Regular cardiac myocyte (primary cell): ENCODE results near the gene RNF13. TPM values are rescaled to one million over a fixed set of nuclear protein-coding genes. Genes with fewer than 3 reads are reported as not detected.

Source experiments
- total RNA-seq: library from RNA; depleted of rRNA; stranded (reverse); fragments of >200 nt; gene quantifications from 2 replicates; pipeline ENCODE4 v1.2.3, GENCODE V29; 2014

RNF13 gene, protein sequence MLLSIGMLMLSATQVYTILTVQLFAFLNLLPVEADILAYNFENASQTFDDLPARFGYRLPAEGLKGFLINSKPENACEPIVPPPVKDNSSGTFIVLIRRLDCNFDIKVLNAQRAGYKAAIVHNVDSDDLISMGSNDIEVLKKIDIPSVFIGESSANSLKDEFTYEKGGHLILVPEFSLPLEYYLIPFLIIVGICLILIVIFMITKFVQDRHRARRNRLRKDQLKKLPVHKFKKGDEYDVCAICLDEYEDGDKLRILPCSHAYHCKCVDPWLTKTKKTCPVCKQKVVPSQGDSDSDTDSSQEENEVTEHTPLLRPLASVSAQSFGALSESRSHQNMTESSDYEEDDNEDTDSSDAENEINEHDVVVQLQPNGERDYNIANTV
- total RNA-seq: 42.0 and 97.2 TPM in 2 replicates

GRCh38 chr3:149812606-149813366, at the start of gene RNF13:
Gene RNF13, plus strand, starts transcription at chr3:149813215. Its CDS starts 32,812 bp downstream, at chr3:149846027.

GRCh38 chr3:149792452-149793270, 20.4 kb upstream of the RNF13 start, which contains the start of gene ANKUB1:
Gene ANKUB1, minus strand, starts transcription at chr3:149792554. Its CDS starts 188 bp downstream, at chr3:149792366.

GRCh38 chr3:149970716-149971402, 157.8 kb downstream of the RNF13 start, which contains the start of gene PFN2:
Gene PFN2, minus strand, starts transcription at chr3:149970895. Its CDS starts 39 bp downstream, at chr3:149970856.

Other genes starting within 250 kb of the RNF13 start
- 24.0 and 63.8 TPM in 2 replicates for gene WWTR1, start 155.2 kb upstream of the RNF13 start, total RNA-seq
- 20.7 and 22.8 TPM in 2 replicates for gene COMMD2, start 60.7 kb upstream of the RNF13 start, total RNA-seq
- not detected in 2 replicates for gene ANKUB1, start 20.7 kb upstream of the RNF13 start, total RNA-seq
- gene PFN2, start 157.7 kb downstream of the RNF13 start, total RNA-seq: 215 and 229 TPM in 2 replicates